Ectodermal cell (in vitro differentiated cells): ENCODE results near the gene TBC1D32.
"Not testable (repeated sequence)": the region's sequence is repeated elsewhere in the genome, so short reads cannot be mapped to it uniquely, and the experiment has no call there.

Experiments
- H3K27ac ChIP-seq: 2 replicates; pipeline ENCODE4 v1.7.0; 2013; ENCODE audit warnings: mild to moderate bottlenecking, low read depth, low read length; ENCODE audit not compliant: insufficient read depth, poor library complexity, severe bottlenecking
- H3K27me3 ChIP-seq: 2 replicates; pipeline ENCODE4 v1.7.0; 2013; ENCODE audit warnings: mild to moderate bottlenecking, low read length; ENCODE audit not compliant: insufficient read depth, control insufficient read depth, poor library complexity, severe bottlenecking
- H3K36me3 ChIP-seq: one replicate; pipeline ENCODE4 v1.7.0; 2013; ENCODE audit warnings: low read length; ENCODE audit not compliant: control insufficient read depth, insufficient read depth
- H3K4me1 ChIP-seq: one replicate; pipeline ENCODE4 v1.7.0; 2013; ENCODE audit warnings: low read length; ENCODE audit not compliant: control insufficient read depth, insufficient read depth
- H3K4me3 ChIP-seq: 2 replicates; pipeline ENCODE4 v1.7.0; 2013; ENCODE audit warnings: low read depth, low read length, control low read depth; ENCODE audit not compliant: insufficient read depth
- H3K9me3 ChIP-seq: 2 replicates; pipeline ENCODE4 v1.7.0; 2013; ENCODE audit warnings: mild to moderate bottlenecking, low read length, moderate library complexity; ENCODE audit not compliant: control insufficient read depth
- WGBS, 2 experiments: methylation state at CpG; one replicate each; pipeline ENCODE4 v1.1.7; 2013; ENCODE audit warnings: missing lambda C conversion rate in 2 of 2; 5-methylcytosine and 5-hydroxymethylcytosine counted together

Gene TBC1D32

GRCh38 chr6:121302882-121303281 is 31.4 kb downstream of the TBC1D32 start:
- Histone ChIP-seq H3K36me3 (no peaks in the 10 kb centered on the region), H3K27me3 (no peaks in the 10 kb centered on the region), H3K27ac (no peak overlapping the region), H3K4me1 (no peaks in the 10 kb centered on the region), H3K4me3 (no peak overlapping the region), H3K9me3 (no peaks in the 10 kb centered on the region)

GRCh38 chr6:121301156-121301555 is 33.1 kb downstream of the TBC1D32 start:
- H3K27ac ChIP-seq, H3K4me1 ChIP-seq, H3K9me3 ChIP-seq, H3K27me3 ChIP-seq, H3K36me3 ChIP-seq, H3K4me3 ChIP-seq: not testable (repeated sequence)
- 95 to 97% methylated on average over 3 of the region's 3 CpGs for WGBS, 2 experiments

GRCh38 chr6:121297694-121298093 is 36.6 kb downstream of the TBC1D32 start:
- Histone ChIP-seq H3K27me3 (no peaks in the 10 kb centered on the region), H3K9me3 (no peaks in the 10 kb centered on the region), H3K4me3 (no peak overlapping the region), H3K4me1 (no peaks in the 10 kb centered on the region), H3K36me3 (no peaks in the 10 kb centered on the region), H3K27ac (no peak overlapping the region)
- WGBS, 2 experiments = 86 to 100% methylated on average over 1 of the region's 1 CpG

- Histone ChIP-seq H3K36me3 (no peaks in the 10 kb centered on the region), H3K4me1 (no peaks in the 10 kb centered on the region), H3K27ac (no peak overlapping the region), H3K4me3 (no peak overlapping the region), H3K27me3 (no peaks in the 10 kb centered on the region), H3K9me3 (no peaks in the 10 kb centered on the region)
- WGBS, 2 experiments = 94 to 100% methylated on average over 1 of the region's 1 CpG
These were observed 49.2 kb downstream of the TBC1D32 start for GRCh38 chr6:121285041-121285440.

- no peaks in the 10 kb centered on the region for H3K27me3 ChIP-seq
- no peak overlapping the region for H3K27ac ChIP-seq
- H3K4me3 ChIP-seq = no peak overlapping the region
- 96 to 100% methylated on average over 3 of the region's 3 CpGs for WGBS, 2 experiments
- H3K36me3 ChIP-seq = no peaks in the 10 kb centered on the region
- no peaks in the 10 kb centered on the region for H3K4me1 ChIP-seq
- H3K9me3 ChIP-seq = no peaks in the 10 kb centered on the region
These were observed 59.5 kb downstream of the TBC1D32 start for GRCh38 chr6:121274666-121275295.

GRCh38 chr6:121263742-121264141 is 70.5 kb downstream of the TBC1D32 start:
- no peak overlapping the region for H3K4me3 ChIP-seq
- no peak overlapping the region for H3K27ac ChIP-seq
- no peaks in the 10 kb centered on the region for H3K27me3 ChIP-seq
- 93 to 100% methylated on average over 2 to 3 of the region's 3 CpGs for WGBS, 2 experiments
- H3K9me3 ChIP-seq = no peaks in the 10 kb centered on the region
- no peaks in the 10 kb centered on the region for H3K4me1 ChIP-seq
- H3K36me3 ChIP-seq = no peaks in the 10 kb centered on the region

GRCh38 chr6:121260651-121261102 is 73.6 kb downstream of the TBC1D32 start:
- Histone ChIP-seq H3K9me3 (no peaks in the 10 kb centered on the region), H3K27ac (no peak overlapping the region), H3K36me3 (no peaks in the 10 kb centered on the region), H3K4me3 (no peak overlapping the region), H3K27me3 (no peaks in the 10 kb centered on the region), H3K4me1 (no peaks in the 10 kb centered on the region)
- WGBS, 2 experiments = 93 to 95% methylated on average over 9 of the region's 9 CpGs

GRCh38 chr6:121247386-121247785 is 86.9 kb downstream of the TBC1D32 start:
- Histone ChIP-seq H3K27ac (no peak overlapping the region), H3K9me3 (no peaks in the 10 kb centered on the region), H3K4me1 (no peaks in the 10 kb centered on the region), H3K36me3 (no peaks in the 10 kb centered on the region), H3K27me3 (no peaks in the 10 kb centered on the region), H3K4me3 (no peak overlapping the region)

GRCh38 chr6:121242386-121242785 is 91.9 kb downstream of the TBC1D32 start:
- Histone ChIP-seq H3K9me3 (no peaks in the 10 kb centered on the region), H3K27ac (no peak overlapping the region), H3K4me3 (no peak overlapping the region), H3K4me1 (no peaks in the 10 kb centered on the region), H3K36me3 (no peaks in the 10 kb centered on the region), H3K27me3 (no peaks in the 10 kb centered on the region)
- WGBS, 2 experiments = no CpG with 5 or more reads among the region's 2 CpGs

GRCh38 chr6:121237859-121238258 is 96.4 kb downstream of the TBC1D32 start:
- Histone ChIP-seq H3K4me3 (no peak overlapping the region), H3K27ac (no peak overlapping the region), H3K36me3 (no peaks in the 10 kb centered on the region), H3K27me3 (no peaks in the 10 kb centered on the region), H3K4me1 (no peaks in the 10 kb centered on the region), H3K9me3 (no peaks in the 10 kb centered on the region)
- 75 to 100% methylated on average over 1 of the region's 1 CpG for WGBS, 2 experiments

- Histone ChIP-seq H3K27ac (no peak overlapping the region), H3K27me3 (no peaks in the 10 kb centered on the region), H3K9me3 (no peaks in the 10 kb centered on the region), H3K4me3 (no peak overlapping the region), H3K36me3 (no peaks in the 10 kb centered on the region), H3K4me1 (no peaks in the 10 kb centered on the region)
These were observed 97.3 kb downstream of the TBC1D32 start for GRCh38 chr6:121236984-121237383.
